ENCODE results near the gene GRIK3. TPM values are rescaled to one million over a fixed set of nuclear protein-coding genes. Genes with fewer than 3 reads are reported as not detected.

The GRIK3 gene
- total and polyA plus RNA-seq, 5 donors, result 0.95 to 1.8 (median 1.6) TPM

- 45% methylated on average over 3 of the region's 3 CpGs for WGBS
- intact Hi-C loops (cut with DNase I), result no loop called here
- Histone ChIP-seq H3K4me3 (ENCODE audit: low read length) (no peak overlapping the region), H3K27ac (ENCODE audit: low read length) (no peak overlapping the region), H3K9me3 (ENCODE audit: control insufficient read depth, low read length) (no peaks in the 10 kb centered on the region), H3K4me1 (ENCODE audit: control insufficient read depth, insufficient read depth, low read length) (no peaks in the 10 kb centered on the region), H3K27me3 (ENCODE audit: control insufficient read depth, insufficient read depth) (no peaks in the 10 kb centered on the region)
- DNase-seq, result no peak
- no peak for ATAC-seq
Measured at GRCh38 chr1:36863061-36863460, 171.3 kb downstream of the GRIK3 start.

- Histone ChIP-seq H3K4me1 (ENCODE audit: control insufficient read depth, insufficient read depth, low read length) (no peaks in the 10 kb centered on the region), H3K27ac (ENCODE audit: low read length) (no peak overlapping the region), H3K9me3 (ENCODE audit: control insufficient read depth, low read length) (no peaks in the 10 kb centered on the region), H3K27me3 (ENCODE audit: control insufficient read depth, insufficient read depth) (no peaks in the 10 kb centered on the region), H3K4me3 (ENCODE audit: low read length) (no peak overlapping the region)
- DNase-seq (no peak), ATAC-seq (no peak)
- WGBS, result 51% methylated on average over 2 of the region's 2 CpGs
- intact Hi-C loops (cut with DNase I), result no loop called here
Measured at GRCh38 chr1:36861375-36861774, 172.9 kb downstream of the GRIK3 start.

DNA sequence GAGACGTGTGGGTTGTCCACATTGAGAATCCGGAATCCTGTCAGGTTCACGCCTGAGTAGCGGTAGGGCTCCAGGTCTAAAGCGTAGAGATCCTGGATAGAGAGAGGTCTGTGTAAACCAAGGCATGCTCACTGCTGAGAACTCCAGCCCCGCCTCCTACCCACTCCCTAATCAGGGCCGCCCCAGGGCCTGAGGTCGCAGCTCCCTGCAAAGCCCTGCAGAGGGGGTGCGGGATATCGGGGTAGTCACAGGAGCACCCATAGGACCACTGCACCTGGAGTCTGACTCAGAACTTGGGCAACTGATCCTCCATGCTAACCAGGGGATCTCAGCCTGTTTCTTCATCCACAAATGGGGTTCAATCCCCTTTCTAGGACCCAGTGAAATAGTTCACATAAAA, 174.4 kb downstream of the GRIK3 start:
- 70% methylated on average over 10 of the region's 10 CpGs for whole genome bisulfite sequencing
- Histone ChIP-seq H3K9me3 (ENCODE audit: control insufficient read depth, low read length) (no peaks in the 10 kb centered on the region), H3K4me3 (ENCODE audit: low read length) (no peak overlapping the region), H3K4me1 (ENCODE audit: control insufficient read depth, insufficient read depth, low read length) (no peaks in the 10 kb centered on the region), H3K27me3 (ENCODE audit: control insufficient read depth, insufficient read depth) (no peaks in the 10 kb centered on the region), H3K27ac (ENCODE audit: low read length) (no peak overlapping the region)
- DNase-seq, result no peak
- ATAC-seq, result no peak
- intact Hi-C loops (cut with DNase I), result no loop called here

- WGBS, result 90% methylated on average over 14 of the region's 14 CpGs
- Histone ChIP-seq H3K4me3 (ENCODE audit: low read length) (no peak overlapping the region), H3K27me3 (ENCODE audit: control insufficient read depth, insufficient read depth) (no peaks in the 10 kb centered on the region), H3K27ac (ENCODE audit: low read length) (no peak overlapping the region), H3K9me3 (ENCODE audit: control insufficient read depth, low read length) (no peaks in the 10 kb centered on the region), H3K4me1 (ENCODE audit: control insufficient read depth, insufficient read depth, low read length) (no peaks in the 10 kb centered on the region)
- ATAC-seq, result no peak
- DNase-seq, result no peak
- intact Hi-C loops (cut with DNase I), result no loop called here
Measured at GRCh38 chr1:36858981-36859380, 175.3 kb downstream of the GRIK3 start.

DNA sequence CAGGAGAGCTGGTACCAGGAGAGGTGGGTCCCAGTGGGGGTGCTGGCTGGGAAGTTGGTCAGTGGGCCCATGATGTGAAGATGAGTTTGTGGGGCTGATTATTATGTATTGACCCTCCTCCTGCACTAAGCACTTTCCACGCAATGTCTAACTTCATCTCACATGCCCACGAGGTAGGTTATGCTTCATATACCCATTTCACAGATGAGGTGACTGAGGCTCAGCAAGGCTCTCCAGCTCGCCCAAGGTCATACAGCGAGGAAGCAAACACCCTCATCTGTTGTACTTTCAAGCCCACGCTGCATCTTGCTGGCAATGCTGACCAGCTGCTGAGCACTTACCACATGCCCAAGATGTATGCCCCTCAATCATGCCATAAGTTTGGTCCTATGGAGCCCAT, 175.8 kb downstream of the GRIK3 start:
- intact Hi-C loops (cut with DNase I), result no loop called here
- no peaks in the 10 kb centered on the region for H3K4me1 ChIP-seq (ENCODE audit: control insufficient read depth, insufficient read depth, low read length)
- no peaks in the 10 kb centered on the region for H3K9me3 ChIP-seq (ENCODE audit: control insufficient read depth, low read length)
- no peak for ATAC-seq
- no peaks in the 10 kb centered on the region for H3K27me3 ChIP-seq (ENCODE audit: control insufficient read depth, insufficient read depth)
- WGBS, result 88% methylated on average over 5 of the region's 5 CpGs
- H3K4me3 ChIP-seq (ENCODE audit: low read length), result no peak overlapping the region
- no peak overlapping the region for H3K27ac ChIP-seq (ENCODE audit: low read length)
- no peak for DNase-seq

GRCh38 chr1:36857754-36858153, 176.6 kb downstream of the GRIK3 start:
- Histone ChIP-seq H3K9me3 (ENCODE audit: control insufficient read depth, low read length) (no peaks in the 10 kb centered on the region), H3K4me3 (ENCODE audit: low read length) (no peak overlapping the region), H3K4me1 (ENCODE audit: control insufficient read depth, insufficient read depth, low read length) (no peaks in the 10 kb centered on the region), H3K27me3 (ENCODE audit: control insufficient read depth, insufficient read depth) (no peaks in the 10 kb centered on the region), H3K27ac (ENCODE audit: low read length) (no peak overlapping the region)
- intact Hi-C loops (cut with DNase I), result no loop called here
- ATAC-seq, result no peak
- 50% methylated on average over 5 of the region's 5 CpGs for WGBS
- no peak for DNase-seq

DNA sequence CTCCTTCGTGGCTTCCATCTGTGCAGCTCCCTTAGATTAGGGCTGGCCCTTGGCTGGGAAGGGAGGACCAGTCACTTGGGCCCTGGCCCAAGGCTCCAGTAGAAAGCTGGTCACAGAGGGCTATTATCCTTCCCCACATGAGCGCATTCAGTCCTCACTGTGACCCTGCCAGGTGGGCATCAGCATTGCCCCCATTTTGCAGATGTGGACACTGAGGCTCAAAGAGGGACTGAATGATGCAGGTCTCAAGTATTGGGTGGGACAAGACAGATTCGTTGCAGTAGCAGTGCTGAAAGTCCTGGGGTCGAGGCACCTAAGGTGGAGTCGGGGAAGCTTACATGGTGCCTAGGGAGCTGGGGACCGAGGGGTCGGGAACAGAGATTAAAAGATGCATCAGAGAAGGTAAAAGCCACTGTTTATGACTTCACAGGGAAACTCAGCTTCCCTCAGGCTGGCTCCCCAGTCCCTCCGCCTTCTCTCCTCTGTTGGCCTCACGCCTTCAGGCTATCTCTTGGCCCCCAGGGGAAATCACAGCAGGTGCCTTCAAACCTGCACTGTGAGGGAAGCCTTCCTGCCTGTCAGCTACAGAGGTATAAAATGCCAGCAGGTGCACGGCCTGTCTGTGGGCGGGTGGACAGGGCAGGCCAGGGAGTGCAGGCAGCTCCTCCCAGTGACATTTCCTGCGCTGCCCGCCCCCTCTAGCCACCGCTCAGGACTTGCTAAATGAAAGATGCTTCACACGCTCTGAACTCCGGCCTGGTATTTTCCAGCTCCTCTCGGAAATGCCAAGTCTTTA, 178.4 kb downstream of the GRIK3 start:
- H3K4me3 ChIP-seq (ENCODE audit: low read length), result no peak overlapping the region
- H3K9me3 ChIP-seq (ENCODE audit: control insufficient read depth, low read length), result no peaks in the 10 kb centered on the region
- WGBS, result 40% methylated on average over 17 of the region's 17 CpGs
- intact Hi-C loops (cut with DNase I), result no loop called here
- ATAC-seq, result no peak
- H3K27ac ChIP-seq (ENCODE audit: low read length), result no peak overlapping the region
- H3K4me1 ChIP-seq (ENCODE audit: control insufficient read depth, insufficient read depth, low read length), result no peaks in the 10 kb centered on the region
- no peak for DNase-seq
- H3K27me3 ChIP-seq (ENCODE audit: control insufficient read depth, insufficient read depth), result no peaks in the 10 kb centered on the region

GRCh38 chr1:36853638-36854037, 180.7 kb downstream of the GRIK3 start:
- DNase-seq (no peak), ATAC-seq (no peak)
- Histone ChIP-seq H3K9me3 (ENCODE audit: control insufficient read depth, low read length) (no peaks in the 10 kb centered on the region), H3K27ac (ENCODE audit: low read length) (no peak overlapping the region), H3K4me1 (ENCODE audit: control insufficient read depth, insufficient read depth, low read length) (no peaks in the 10 kb centered on the region), H3K4me3 (ENCODE audit: low read length) (no peak overlapping the region), H3K27me3 (ENCODE audit: control insufficient read depth, insufficient read depth) (no peaks in the 10 kb centered on the region)
- 87% methylated on average over 14 of the region's 14 CpGs for WGBS
- intact Hi-C loops (cut with DNase I), result no loop called here

GRCh38 chr1:36852586-36852985, 181.7 kb downstream of the GRIK3 start:
- H3K27me3 ChIP-seq (ENCODE audit: control insufficient read depth, insufficient read depth), result no peaks in the 10 kb centered on the region
- ATAC-seq, result no peak
- no peaks in the 10 kb centered on the region for H3K9me3 ChIP-seq (ENCODE audit: control insufficient read depth, low read length)
- no peak for DNase-seq
- H3K4me1 ChIP-seq (ENCODE audit: control insufficient read depth, insufficient read depth, low read length), result no peaks in the 10 kb centered on the region
- no peak overlapping the region for H3K4me3 ChIP-seq (ENCODE audit: low read length)
- WGBS, result 72% methylated on average over 5 of the region's 5 CpGs
- no peak overlapping the region for H3K27ac ChIP-seq (ENCODE audit: low read length)
- intact Hi-C loops (cut with DNase I), result no loop called here

DNA sequence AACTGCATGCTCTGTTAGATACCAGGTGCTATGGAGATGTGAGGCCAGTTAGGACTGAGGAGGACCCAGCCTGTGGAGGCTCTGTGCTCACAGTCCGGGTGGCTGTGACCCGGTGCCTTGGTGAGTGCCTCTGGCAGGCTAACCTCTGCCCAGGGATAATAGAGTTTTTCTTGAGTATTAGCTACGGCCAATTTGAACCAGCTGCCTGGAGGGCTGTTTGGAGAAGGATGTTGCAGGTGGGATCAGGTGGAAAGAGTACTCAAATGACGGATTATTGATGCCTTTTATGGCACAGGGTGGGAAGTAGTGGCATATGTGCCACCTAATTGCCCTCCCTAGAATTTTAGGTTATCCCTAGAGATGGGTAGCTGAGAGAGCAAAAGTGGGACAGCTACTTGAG, 182.7 kb downstream of the GRIK3 start:
- intact Hi-C loops (cut with DNase I), result no loop called here

DNA sequence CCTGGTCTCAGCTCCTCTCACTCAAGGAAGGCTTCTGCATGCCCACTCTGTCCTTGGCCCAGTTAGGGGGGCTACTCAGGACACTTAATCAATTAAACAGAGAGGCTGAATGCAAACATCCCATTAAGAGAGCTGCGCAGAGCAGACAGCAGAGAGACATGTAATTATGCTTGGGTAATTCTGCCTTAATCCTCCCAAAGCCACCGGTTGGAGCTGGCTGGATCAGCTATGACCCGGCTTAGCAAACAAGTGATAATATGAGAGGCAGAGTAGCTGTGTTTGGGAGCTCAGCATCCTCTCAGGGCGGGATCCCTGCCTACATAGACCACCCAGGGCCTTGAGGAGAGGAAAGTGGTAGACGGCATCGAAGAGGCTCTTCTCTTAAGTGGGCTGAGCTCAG, 183.2 kb downstream of the GRIK3 start:
- Histone ChIP-seq H3K4me1 (ENCODE audit: control insufficient read depth, insufficient read depth, low read length) (no peaks in the 10 kb centered on the region), H3K4me3 (ENCODE audit: low read length) (no peak overlapping the region), H3K27ac (ENCODE audit: low read length) (no peak overlapping the region), H3K27me3 (ENCODE audit: control insufficient read depth, insufficient read depth) (no peaks in the 10 kb centered on the region), H3K9me3 (ENCODE audit: control insufficient read depth, low read length) (no peaks in the 10 kb centered on the region)
- 61% methylated on average over 6 of the region's 6 CpGs for WGBS
- intact Hi-C loops (cut with DNase I), result no loop called here
- ATAC-seq (no peak), DNase-seq (no peak)

More for the DNA sequence above, 182.7 kb downstream of the GRIK3 start:
- ATAC-seq (no peak), DNase-seq (no peak)
- Histone ChIP-seq H3K4me1 (ENCODE audit: control insufficient read depth, insufficient read depth, low read length) (no peaks in the 10 kb centered on the region), H3K27ac (ENCODE audit: low read length) (no peak overlapping the region), H3K9me3 (ENCODE audit: control insufficient read depth, low read length) (no peaks in the 10 kb centered on the region), H3K27me3 (ENCODE audit: control insufficient read depth, insufficient read depth) (no peaks in the 10 kb centered on the region), H3K4me3 (ENCODE audit: low read length) (no peak overlapping the region)
- 76% methylated on average over 4 of the region's 4 CpGs for WGBS

DNA sequence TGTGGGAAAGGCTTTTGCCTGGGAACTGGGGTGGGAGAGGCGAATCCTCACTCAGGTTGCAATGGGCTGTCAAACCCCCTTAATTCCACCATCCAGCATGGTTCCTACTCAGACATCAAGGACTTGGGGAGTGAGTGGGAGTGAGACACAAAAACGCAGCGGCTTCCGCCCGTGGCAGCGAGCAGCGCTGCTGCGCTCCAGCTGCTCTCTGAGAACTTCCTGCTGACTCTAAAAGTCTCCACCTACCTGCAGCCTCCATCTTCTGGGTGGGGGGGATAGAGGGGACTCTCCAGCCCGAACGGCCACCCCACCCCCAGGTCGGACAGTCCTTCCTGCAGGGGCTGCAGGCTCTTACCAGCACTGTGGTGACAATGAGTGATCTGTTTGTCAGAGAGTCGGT, 184.4 kb downstream of the GRIK3 start:
- no peaks in the 10 kb centered on the region for H3K9me3 ChIP-seq (ENCODE audit: control insufficient read depth, low read length)
- ATAC-seq (no peak), DNase-seq (no peak)
- intact Hi-C loops (cut with DNase I), result loop anchor here in 1 of 4 donors (10.0 kb wide), 1 partner anchor 185 kb away; no protein-coding TSS in a partner anchor
- no peak overlapping the region for H3K27ac ChIP-seq (ENCODE audit: low read length)
- 61% methylated on average over 12 of the region's 12 CpGs for WGBS
- no peaks in the 10 kb centered on the region for H3K27me3 ChIP-seq (ENCODE audit: control insufficient read depth, insufficient read depth)
- H3K4me1 ChIP-seq (ENCODE audit: control insufficient read depth, insufficient read depth, low read length), result no peaks in the 10 kb centered on the region
- no peak overlapping the region for H3K4me3 ChIP-seq (ENCODE audit: low read length)
